ENCODE data around the gene WRNIP1. TPM values are rescaled to one million over a fixed set of nuclear protein-coding genes. Genes with fewer than 3 reads are reported as not detected.

The WRNIP1 gene
- total RNA-seq, 2 donors from 2014 or later, result 51.9 to 53.5 TPM

- TF ChIP-seq, protein P1, sequence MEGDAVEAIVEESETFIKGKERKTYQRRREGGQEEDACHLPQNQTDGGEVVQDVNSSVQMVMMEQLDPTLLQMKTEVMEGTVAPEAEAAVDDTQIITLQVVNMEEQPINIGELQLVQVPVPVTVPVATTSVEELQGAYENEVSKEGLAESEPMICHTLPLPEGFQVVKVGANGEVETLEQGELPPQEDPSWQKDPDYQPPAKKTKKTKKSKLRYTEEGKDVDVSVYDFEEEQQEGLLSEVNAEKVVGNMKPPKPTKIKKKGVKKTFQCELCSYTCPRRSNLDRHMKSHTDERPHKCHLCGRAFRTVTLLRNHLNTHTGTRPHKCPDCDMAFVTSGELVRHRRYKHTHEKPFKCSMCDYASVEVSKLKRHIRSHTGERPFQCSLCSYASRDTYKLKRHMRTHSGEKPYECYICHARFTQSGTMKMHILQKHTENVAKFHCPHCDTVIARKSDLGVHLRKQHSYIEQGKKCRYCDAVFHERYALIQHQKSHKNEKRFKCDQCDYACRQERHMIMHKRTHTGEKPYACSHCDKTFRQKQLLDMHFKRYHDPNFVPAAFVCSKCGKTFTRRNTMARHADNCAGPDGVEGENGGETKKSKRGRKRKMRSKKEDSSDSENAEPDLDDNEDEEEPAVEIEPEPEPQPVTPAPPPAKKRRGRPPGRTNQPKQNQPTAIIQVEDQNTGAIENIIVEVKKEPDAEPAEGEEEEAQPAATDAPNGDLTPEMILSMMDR (IDR thresholded peaks at IDR 0.05), result no peak
- no peaks in the 10 kb centered on the region for H3K9me3 ChIP-seq
- H3K27ac ChIP-seq, result no peak overlapping the region
- no peak for DNase-seq (ENCODE audit: low spot score)
- no peaks in the 10 kb centered on the region for H3K27me3 ChIP-seq
- no peaks in the 10 kb centered on the region for H3K36me3 ChIP-seq
- H3K4me3 ChIP-seq, result no peak overlapping the region
- H3K4me1 ChIP-seq, result peaks cover 0 to 29% of the 10 kb centered on the region in 2 donors
These were observed 27.3 kb upstream of the WRNIP1 start for GRCh38 chr6:2737885-2738284.

- Histone ChIP-seq H3K4me1 (peaks cover 0 to 25% of the 10 kb centered on the region in 2 donors), H3K9me3 (no peaks in the 10 kb centered on the region), H3K4me3 (no peak overlapping the region), H3K36me3 (no peaks in the 10 kb centered on the region), H3K27ac (peak overlapping the region in 1 of 2 donors; percentile 60), H3K27me3 (no peaks in the 10 kb centered on the region)
- TF ChIP-seq, protein P1 (IDR thresholded peaks at IDR 0.05), result peak; percentile 24 to 76
- DNase-seq (ENCODE audit: low spot score), result no peak
These were observed 26.7 kb upstream of the WRNIP1 start for GRCh38 chr6:2738373-2738979.

- no peak for DNase-seq (ENCODE audit: low spot score)
- peaks cover 0 to 16% of the 10 kb centered on the region in 2 donors for H3K4me1 ChIP-seq
- H3K27ac ChIP-seq, result peak overlapping the region in 1 of 2 donors; percentile 60
- no peak overlapping the region for H3K4me3 ChIP-seq
- H3K9me3 ChIP-seq, result no peaks in the 10 kb centered on the region
- no peaks in the 10 kb centered on the region for H3K27me3 ChIP-seq
- TF ChIP-seq, protein P1 (IDR thresholded peaks at IDR 0.05), result no peak
- H3K36me3 ChIP-seq, result no peaks in the 10 kb centered on the region
These were observed 25.9 kb upstream of the WRNIP1 start for GRCh38 chr6:2739335-2739734.

DNA sequence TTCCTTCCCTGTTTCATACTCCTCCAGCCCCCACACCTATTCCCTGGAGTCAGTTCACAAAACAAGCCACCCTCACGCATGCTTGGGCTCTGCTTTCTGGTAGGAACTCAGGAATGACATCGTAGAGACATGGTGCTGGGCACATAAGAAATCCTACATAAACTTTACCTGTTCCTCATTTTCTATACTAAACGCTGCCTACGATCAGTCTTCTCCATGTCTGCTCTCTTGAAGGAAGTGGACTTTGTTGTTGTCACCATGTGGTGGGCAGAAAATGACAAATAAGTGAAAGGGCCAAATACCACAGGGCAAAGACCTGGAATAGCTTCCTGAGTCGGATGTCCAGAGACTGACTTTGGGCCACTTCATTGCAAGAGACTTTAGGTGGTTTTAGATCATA is 24.6 kb upstream of the WRNIP1 start:
- Histone ChIP-seq H3K4me1 (peaks cover 0 to 8% of the 10 kb centered on the region in 2 donors), H3K27me3 (no peaks in the 10 kb centered on the region), H3K9me3 (no peaks in the 10 kb centered on the region), H3K4me3 (no peak overlapping the region), H3K27ac (peak overlapping the region; percentile 17 to 60), H3K36me3 (no peaks in the 10 kb centered on the region)
- DNase-seq (ENCODE audit: low spot score), result no peak
- TF ChIP-seq, protein P1 (IDR thresholded peaks at IDR 0.05), result no peak

DNA sequence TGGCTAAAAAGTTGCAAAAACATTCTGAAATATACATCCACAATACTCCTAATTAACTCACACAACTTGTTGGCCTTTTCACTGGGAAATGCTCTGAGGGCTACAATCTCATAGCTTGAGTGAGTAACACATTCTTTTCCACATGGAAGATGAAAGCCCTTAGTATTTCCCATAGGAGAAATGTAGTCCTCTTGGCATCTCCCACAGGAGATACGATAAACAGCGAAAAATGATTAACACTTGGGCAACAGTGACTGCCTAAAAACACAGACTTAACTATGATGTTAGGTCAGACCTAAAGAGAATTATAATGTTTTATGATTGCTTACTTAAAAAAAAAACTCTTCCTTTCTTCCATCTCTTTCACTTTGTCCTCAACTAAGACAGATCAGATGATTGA is 23.4 kb upstream of the WRNIP1 start:
- Histone ChIP-seq H3K27me3 (no peaks in the 10 kb centered on the region), H3K36me3 (no peaks in the 10 kb centered on the region), H3K27ac (peak overlapping the region; percentile 17 to 60), H3K4me3 (no peak overlapping the region), H3K9me3 (no peaks in the 10 kb centered on the region), H3K4me1 (peaks cover 0 to 12% of the 10 kb centered on the region in 2 donors)
- TF ChIP-seq, protein P1 (IDR thresholded peaks at IDR 0.05), result no peak
- DNase-seq (ENCODE audit: low spot score), result no peak
